ENCODE results near the gene C11orf21. TPM values are rescaled to one million over a fixed set of nuclear protein-coding genes. Genes with fewer than 3 reads are reported as not detected.

Gene C11orf21
- total RNA-seq, 1 donor, result not detected

- no peak overlapping the region for H3K4me3 ChIP-seq (ENCODE audit: low read depth, low read length)
- no peak for TF ChIP-seq CTCF (IDR thresholded peaks at IDR 0.05; ENCODE audit: insufficient read depth, low read length)
- no peak for DNase-seq (ENCODE audit: low read depth)
These were observed 19.0 kb upstream of the C11orf21 start for GRCh38 chr11:2320568-2321310.

DNA sequence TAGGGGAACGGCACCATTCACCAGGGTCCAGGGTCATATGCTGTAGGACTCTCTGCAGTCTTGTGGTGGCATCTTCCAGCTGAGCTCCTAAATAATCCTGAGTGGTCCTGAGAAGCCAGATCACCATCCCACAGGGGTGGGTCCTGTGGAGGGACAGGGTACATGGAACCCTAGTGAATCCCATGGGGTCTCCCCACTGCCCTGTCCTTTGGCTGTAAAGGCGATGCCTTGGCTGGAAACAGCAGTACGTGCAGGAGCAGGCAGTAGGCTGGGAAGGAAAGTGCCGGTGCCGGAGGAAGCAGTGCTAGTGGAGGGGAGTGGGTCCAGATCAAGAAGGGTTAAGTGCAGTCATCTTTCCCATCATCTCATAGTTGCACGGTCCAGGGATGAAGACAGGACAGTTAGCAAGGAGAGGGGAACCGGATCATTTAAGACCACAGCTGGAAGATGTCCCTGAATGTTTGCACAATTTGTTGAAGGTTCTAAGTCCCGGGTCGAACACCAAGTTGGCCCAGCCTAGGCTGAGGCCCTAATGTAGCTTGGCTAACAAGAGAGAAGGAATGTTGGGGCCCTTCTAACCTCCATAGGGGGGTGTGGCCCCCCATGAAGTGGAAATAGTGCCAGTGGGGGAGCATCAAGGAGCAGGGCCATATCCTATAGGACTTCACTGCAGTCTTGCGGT is 18.2 kb upstream of the C11orf21 start:
- TF ChIP-seq CTCF (IDR thresholded peaks at IDR 0.05; ENCODE audit: insufficient read depth, low read length), result no peak
- DNase-seq (ENCODE audit: low read depth), result no peak
- H3K4me3 ChIP-seq (ENCODE audit: low read depth, low read length), result no peak overlapping the region

DNA sequence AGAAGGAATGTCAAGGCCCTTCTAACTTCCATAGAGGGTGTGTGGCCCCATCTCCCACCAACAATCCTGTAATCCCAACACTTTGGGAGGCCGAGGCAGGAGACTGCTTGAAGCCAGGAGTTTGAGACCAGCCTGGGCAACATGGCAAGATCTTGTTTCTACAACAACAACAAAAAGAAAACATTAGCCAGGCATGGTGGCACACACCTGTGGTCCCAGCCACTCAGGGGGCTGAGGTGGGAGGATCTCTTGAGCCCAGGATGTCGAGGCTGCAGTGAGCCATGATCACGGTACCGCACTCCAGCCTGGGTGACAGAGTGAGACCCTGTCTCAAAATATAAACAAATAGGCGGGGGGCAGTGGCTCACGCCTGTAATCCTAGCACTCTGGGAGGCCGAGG is 17.0 kb upstream of the C11orf21 start:
- DNase-seq (ENCODE audit: low read depth), result no peak
- TF ChIP-seq CTCF (IDR thresholded peaks at IDR 0.05; ENCODE audit: insufficient read depth, low read length), result no peak
- no peak overlapping the region for H3K4me3 ChIP-seq (ENCODE audit: low read depth, low read length)

DNA sequence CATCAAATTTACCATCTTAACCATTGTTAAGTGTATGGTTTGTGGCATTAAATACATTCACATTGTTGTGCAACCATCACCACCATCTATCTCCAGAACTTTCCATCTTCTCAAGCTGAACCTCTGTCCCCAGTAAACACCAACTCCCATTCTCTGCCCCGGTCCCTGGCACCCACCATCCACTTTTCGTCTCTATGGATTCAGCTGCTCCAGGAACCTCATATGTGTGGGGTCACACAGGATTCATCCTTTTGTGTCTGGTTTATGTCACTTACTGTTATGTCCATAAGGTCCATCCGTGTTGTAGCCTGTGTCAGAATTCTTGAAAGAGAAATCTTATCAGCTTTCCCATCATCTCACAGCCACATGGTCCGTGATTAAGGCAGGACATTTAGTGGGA is 16.4 kb upstream of the C11orf21 start:
- no peak overlapping the region for H3K4me3 ChIP-seq (ENCODE audit: low read depth, low read length)
- no peak for TF ChIP-seq CTCF (IDR thresholded peaks at IDR 0.05; ENCODE audit: insufficient read depth, low read length)
- no peak for DNase-seq (ENCODE audit: low read depth)

GRCh38 chr11:2317354-2318050 is 15.8 kb upstream of the C11orf21 start:
- DNase-seq (ENCODE audit: low read depth), result no peak
- H3K4me3 ChIP-seq (ENCODE audit: low read depth, low read length), result no peak overlapping the region
- no peak for TF ChIP-seq CTCF (IDR thresholded peaks at IDR 0.05; ENCODE audit: insufficient read depth, low read length)

- no peak for TF ChIP-seq CTCF (IDR thresholded peaks at IDR 0.05; ENCODE audit: insufficient read depth, low read length)
- DNase-seq (ENCODE audit: low read depth), result no peak
- no peak overlapping the region for H3K4me3 ChIP-seq (ENCODE audit: low read depth, low read length)
These were observed 15.2 kb upstream of the C11orf21 start for GRCh38 chr11:2316963-2317244.

All from fibroblast of the aortic adventitia (primary cell).